WERI-Rb-1 (cell line): Measurements from ENCODE around the gene SOCS3.

ENCODE experiments used
- DNase-seq: peaks from one replicate; pipeline ENCODE4 v3.0.0-alpha.2; 2020
- H3K27ac ChIP-seq: fragments of 250-450 bp; sonication (Bioruptor Pico); 2 replicates; pipeline ENCODE4 v1.5.1; 2020; ENCODE audit warnings: mild to moderate bottlenecking, moderate library complexity
- H3K27me3 ChIP-seq: fragments of 250-450 bp; sonication (Bioruptor Pico); 2 replicates; pipeline ENCODE4 v1.5.1; 2021; ENCODE audit warnings: mild to moderate bottlenecking, low read depth, moderate library complexity; ENCODE audit not compliant: insufficient read depth, severe bottlenecking
- H3K36me3 ChIP-seq: fragments of 250-450 bp; sonication (Bioruptor Pico); 2 replicates; pipeline ENCODE4 v1.5.1; 2020; ENCODE audit warnings: mild to moderate bottlenecking, moderate library complexity
- H3K4me3 ChIP-seq: 2 replicates; pipeline ENCODE4 v1.5.1; 2011; ENCODE audit warnings: low read depth, mild to moderate bottlenecking, control low read depth, low read length
- H3K9me3 ChIP-seq: fragments of 250-450 bp; sonication (Bioruptor Pico); 2 replicates; pipeline ENCODE4 v1.5.1; 2021; ENCODE audit warnings: mild to moderate bottlenecking, moderate library complexity; ENCODE audit not compliant: severe bottlenecking
- TF ChIP-seq, protein P1 (sequence below): IDR thresholded peaks from 2 replicates; pipeline ENCODE4 v1.5.1; 2011; ENCODE audit warnings: low read depth, mild to moderate bottlenecking, control low read depth, inconsistent platforms, low read length

Gene SOCS3

DNA sequence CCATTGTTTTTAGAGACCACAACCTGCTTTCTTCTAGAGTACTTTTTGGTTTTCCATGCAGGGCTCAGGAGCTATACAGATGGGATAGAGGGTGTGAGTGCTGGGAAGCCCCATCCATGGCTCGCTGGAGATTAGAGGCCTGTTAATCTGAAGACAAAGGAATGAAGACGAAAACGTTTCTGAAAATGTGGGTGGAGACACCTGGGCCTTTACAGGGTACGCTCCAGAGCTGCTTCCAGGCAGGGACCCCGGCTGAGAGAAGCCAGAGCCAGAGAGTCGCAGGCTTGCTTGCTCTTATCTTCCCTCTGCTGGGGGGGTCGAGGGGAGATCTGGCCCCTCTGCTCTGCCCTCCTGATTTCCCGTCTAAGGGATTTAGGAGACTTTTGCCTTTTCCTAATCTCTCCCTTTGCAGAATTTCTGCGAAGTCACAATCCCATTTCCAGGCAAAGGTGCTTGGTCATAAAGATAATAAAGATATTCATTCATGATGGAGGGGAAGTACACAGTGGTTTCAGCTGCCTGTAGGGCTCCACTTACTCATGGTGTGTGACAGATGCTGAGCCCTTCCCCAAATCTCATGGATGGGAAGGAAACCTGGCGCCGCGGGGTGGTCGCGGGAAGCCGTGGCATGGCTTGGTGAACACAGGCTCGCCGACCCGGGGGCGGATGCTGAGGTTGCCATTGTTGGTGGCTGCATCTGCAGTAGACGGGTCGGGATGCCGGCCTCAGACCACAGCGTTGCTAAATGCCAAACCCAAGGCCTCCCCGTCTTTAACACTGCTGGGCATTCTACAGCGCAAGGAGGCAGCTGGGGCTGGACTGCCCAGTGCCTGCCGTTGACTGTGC lies 4.8 kb upstream of the SOCS3 start:
- H3K9me3 ChIP-seq, result no peaks in the 10 kb centered on the region
- no peaks in the 10 kb centered on the region for H3K36me3 ChIP-seq
- TF ChIP-seq, protein P1, sequence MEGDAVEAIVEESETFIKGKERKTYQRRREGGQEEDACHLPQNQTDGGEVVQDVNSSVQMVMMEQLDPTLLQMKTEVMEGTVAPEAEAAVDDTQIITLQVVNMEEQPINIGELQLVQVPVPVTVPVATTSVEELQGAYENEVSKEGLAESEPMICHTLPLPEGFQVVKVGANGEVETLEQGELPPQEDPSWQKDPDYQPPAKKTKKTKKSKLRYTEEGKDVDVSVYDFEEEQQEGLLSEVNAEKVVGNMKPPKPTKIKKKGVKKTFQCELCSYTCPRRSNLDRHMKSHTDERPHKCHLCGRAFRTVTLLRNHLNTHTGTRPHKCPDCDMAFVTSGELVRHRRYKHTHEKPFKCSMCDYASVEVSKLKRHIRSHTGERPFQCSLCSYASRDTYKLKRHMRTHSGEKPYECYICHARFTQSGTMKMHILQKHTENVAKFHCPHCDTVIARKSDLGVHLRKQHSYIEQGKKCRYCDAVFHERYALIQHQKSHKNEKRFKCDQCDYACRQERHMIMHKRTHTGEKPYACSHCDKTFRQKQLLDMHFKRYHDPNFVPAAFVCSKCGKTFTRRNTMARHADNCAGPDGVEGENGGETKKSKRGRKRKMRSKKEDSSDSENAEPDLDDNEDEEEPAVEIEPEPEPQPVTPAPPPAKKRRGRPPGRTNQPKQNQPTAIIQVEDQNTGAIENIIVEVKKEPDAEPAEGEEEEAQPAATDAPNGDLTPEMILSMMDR, result no peak
- H3K4me3 ChIP-seq, result no peak overlapping the region
- H3K27ac ChIP-seq, result peak overlapping the region; percentile 16
- DNase-seq, result no peak
- peaks cover under 1% of the 10 kb centered on the region for H3K27me3 ChIP-seq

DNA sequence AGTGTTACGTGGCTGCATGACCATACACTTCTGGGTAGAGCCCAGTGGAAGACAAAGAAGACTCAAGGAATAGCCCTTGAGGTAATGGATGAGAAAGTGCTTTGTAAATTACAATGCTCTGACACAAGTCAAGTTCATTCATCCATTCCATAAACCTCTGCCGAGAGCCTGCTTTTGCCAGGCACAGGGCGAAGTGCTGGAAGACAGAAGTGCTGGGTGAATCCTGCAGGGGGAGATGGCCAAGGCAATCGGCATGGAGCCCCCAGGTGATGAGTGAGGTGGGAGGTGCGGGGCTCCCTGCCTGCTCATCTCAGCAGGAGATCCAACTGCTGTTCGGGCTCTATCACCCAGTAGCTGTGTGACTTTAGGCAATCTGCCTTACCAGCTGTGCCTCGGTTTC lies 2.8 kb upstream of the SOCS3 start:
- peaks cover 20% of the 10 kb centered on the region for H3K27me3 ChIP-seq
- TF ChIP-seq, protein P1, result peak; percentile 62
- no peak overlapping the region for H3K27ac ChIP-seq
- no peaks in the 10 kb centered on the region for H3K9me3 ChIP-seq
- H3K36me3 ChIP-seq, result peaks cover 7% of the 10 kb centered on the region
- no peak overlapping the region for H3K4me3 ChIP-seq
- DNase-seq, result peak; percentile 54

DNA sequence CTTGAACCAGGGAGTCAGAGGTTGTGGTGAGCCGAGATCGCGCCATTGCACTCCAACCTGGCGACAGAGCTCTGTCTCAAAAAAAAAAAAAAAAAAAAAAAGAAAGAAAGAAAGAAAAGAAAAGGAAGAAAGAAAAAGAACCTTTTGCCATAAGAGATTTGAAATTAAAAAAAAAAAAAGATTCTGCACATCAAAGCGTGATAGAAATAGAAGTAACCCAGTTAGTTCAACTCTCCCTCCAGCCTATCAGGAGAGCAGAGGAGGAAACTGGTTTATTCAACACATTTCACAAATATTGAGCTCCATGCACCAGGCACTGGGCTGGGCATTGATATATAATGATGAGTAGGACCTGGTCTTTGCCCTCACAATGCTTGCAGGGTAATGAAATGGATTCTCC lies 2.4 kb upstream of the SOCS3 start:
- H3K27ac ChIP-seq, result no peak overlapping the region
- H3K9me3 ChIP-seq, result no peaks in the 10 kb centered on the region
- TF ChIP-seq, protein P1, result no peak
- DNase-seq, result no peak
- peaks cover 22% of the 10 kb centered on the region for H3K27me3 ChIP-seq
- peaks cover 11% of the 10 kb centered on the region for H3K36me3 ChIP-seq
- no peak overlapping the region for H3K4me3 ChIP-seq

DNA sequence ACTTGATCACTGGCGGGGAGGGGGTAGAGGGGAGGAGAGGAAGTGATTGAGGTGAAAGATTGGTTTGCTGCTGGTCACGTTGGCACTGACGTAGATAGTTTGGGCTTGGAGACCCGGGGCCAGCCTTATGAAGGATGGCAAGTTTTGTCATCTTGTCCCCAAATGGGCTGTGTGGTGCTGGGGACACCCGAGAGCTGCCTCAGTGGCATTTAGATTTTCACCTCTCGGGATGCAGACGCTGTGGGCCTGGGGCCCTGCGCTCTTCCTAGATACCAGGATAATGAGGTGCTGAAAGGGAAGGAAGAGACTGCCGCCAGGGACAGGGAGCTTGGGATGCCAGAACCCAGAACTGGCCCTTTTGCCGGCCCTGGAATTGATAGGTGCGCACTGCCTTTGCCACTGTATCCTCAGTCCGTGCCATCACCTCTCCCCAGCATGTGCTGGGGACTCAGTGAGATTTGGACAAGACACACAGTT lies 1.4 kb upstream of the SOCS3 start:
- Histone ChIP-seq H3K36me3 (peaks cover 11% of the 10 kb centered on the region), H3K27me3 (peaks cover 22% of the 10 kb centered on the region), H3K27ac (no peak overlapping the region), H3K9me3 (no peaks in the 10 kb centered on the region), H3K4me3 (no peak overlapping the region)
- TF ChIP-seq, protein P1, result no peak
- no peak for DNase-seq

DNA sequence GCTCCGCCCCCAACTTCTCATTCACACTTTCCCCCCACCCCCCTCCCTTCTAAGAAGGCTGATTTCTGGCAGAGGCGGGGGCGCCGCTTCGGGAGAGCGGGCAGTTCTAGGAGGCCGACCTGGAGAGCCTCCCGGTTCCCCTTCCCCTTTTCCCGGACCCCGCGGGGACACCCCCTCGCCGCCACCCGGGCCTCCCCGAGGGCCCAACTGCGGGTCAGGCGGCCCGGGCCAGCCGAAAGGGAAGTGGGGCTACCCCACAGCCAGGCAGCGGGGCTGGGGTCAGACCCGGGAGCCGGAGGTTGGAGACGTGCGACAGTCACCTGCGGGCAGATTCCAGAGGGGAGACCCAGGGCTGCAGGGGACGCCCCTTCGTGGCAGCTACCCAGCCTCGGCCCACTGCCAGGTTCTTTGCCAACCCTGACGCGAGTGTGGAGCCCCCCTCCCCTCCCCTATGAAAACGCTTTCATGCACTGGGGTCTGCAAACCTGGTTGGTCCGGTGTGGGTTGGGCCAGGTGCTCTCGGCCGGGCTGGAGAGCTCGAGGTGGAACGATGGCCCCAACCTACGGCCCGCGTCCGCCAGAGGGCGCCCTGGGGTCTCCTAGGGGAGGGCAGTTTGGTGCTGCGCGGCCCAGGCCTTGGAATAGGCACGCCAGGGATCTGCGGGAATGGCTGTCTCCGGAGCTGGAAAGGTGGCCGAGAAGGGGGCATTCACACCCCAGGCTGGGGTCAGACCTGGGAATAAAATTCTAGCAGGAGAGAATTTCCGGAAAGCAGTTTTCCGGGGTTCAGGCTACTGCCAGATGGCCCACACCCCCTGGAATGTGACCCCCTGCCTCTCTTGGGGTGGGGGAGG lies 721 bp upstream of the SOCS3 start:
- peak overlapping the region; percentile 52 for H3K4me3 ChIP-seq
- peak overlapping the region; percentile 18; the same call in 1 of the 2 replicates for H3K27ac ChIP-seq
- peaks cover 22% of the 10 kb centered on the region for H3K27me3 ChIP-seq
- TF ChIP-seq, protein P1, result peak; percentile 95
- H3K36me3 ChIP-seq, result peaks cover 11% of the 10 kb centered on the region
- DNase-seq, result peak; percentile 97
- no peaks in the 10 kb centered on the region for H3K9me3 ChIP-seq
